ENCODE data around the gene LDLR.

GRCh38 chr19:11047866-11048265 is 41.4 kb upstream of the LDLR start:
- TF ChIP-seq POLR2AphosphoS5 (IDR thresholded peaks at IDR 0.05; ENCODE audit: borderline replicate concordance, low read depth, low read length): no peak
- TF ChIP-seq EZH2 (IDR thresholded peaks at IDR 0.05): no peak
